ENCODE data around the gene KCNJ12.
"Not testable (repeated sequence)": the region's sequence is repeated elsewhere in the genome, so short reads cannot be mapped to it uniquely, and the experiment has no call there.

The KCNJ12 gene

GRCh38 chr17:21350495-21350894 lies 25.7 kb upstream of the KCNJ12 start:
- H3K9me3 ChIP-seq (ENCODE audit: insufficient read depth, low read length, severe bottlenecking); H2AFZ ChIP-seq (ENCODE audit: low read depth, low read length); H3K27me3 ChIP-seq (ENCODE audit: insufficient read depth, low read length, poor library complexity); H3K4me1 ChIP-seq (ENCODE audit: insufficient read depth, low read length); H3K4me3 ChIP-seq (ENCODE audit: low read depth in 1 of 2, low read length in 2 of 2); H3K36me3 ChIP-seq (ENCODE audit: insufficient read depth, low read length); ATAC-seq (ENCODE audit: insufficient read depth, low read depth); H3K79me2 ChIP-seq (ENCODE audit: insufficient read depth, low read length); H4K20me1 ChIP-seq (ENCODE audit: insufficient read depth, low read length); H3K27ac ChIP-seq (ENCODE audit: low read length); H3K4me2 ChIP-seq (ENCODE audit: insufficient read depth, low read length); DNase-seq; H3K9ac ChIP-seq (ENCODE audit: low read depth, low read length): not testable (repeated sequence)

- Histone ChIP-seq H3K9ac (ENCODE audit: low read depth, low read length) (no peak overlapping the region), H3K36me3 (ENCODE audit: insufficient read depth, low read length) (no peaks in the 10 kb centered on the region), H3K4me1 (ENCODE audit: insufficient read depth, low read length) (no peaks in the 10 kb centered on the region), H2AFZ (ENCODE audit: low read depth, low read length) (no peak overlapping the region), H3K79me2 (ENCODE audit: insufficient read depth, low read length) (no peaks in the 10 kb centered on the region), H3K9me3 (ENCODE audit: insufficient read depth, low read length, severe bottlenecking) (no peaks in the 10 kb centered on the region), H3K27me3 (ENCODE audit: insufficient read depth, low read length, poor library complexity) (no peaks in the 10 kb centered on the region), H3K27ac (ENCODE audit: low read length) (no peak overlapping the region), H3K4me3 (ENCODE audit: low read depth in 1 of 2, low read length in 2 of 2) (no peak overlapping the region), H3K4me2 (ENCODE audit: insufficient read depth, low read length) (no peak overlapping the region), H4K20me1 (ENCODE audit: insufficient read depth, low read length) (no peaks in the 10 kb centered on the region)
- TF ChIP-seq EZH2 (IDR thresholded peaks at IDR 0.05; ENCODE audit: borderline replicate concordance, low read depth, low read length, severe bottlenecking) = no peak
- TF ChIP-seq CTCF (IDR thresholded peaks at IDR 0.05; ENCODE audit: borderline replicate concordance, extremely low read depth, low read length, poor library complexity, severe bottlenecking) = no peak
- no peak for ATAC-seq (ENCODE audit: insufficient read depth, low read depth)
- DNase-seq = no peak
Measured at GRCh38 chr17:21351366-21352065, 24.6 kb upstream of the KCNJ12 start.

- ATAC-seq (ENCODE audit: insufficient read depth, low read depth) (no peak), DNase-seq (no peak)
- Histone ChIP-seq H3K36me3 (ENCODE audit: insufficient read depth, low read length) (no peaks in the 10 kb centered on the region), H3K4me3 (ENCODE audit: low read depth in 1 of 2, low read length in 2 of 2) (no peak overlapping the region), H3K9me3 (ENCODE audit: insufficient read depth, low read length, severe bottlenecking) (no peaks in the 10 kb centered on the region), H3K27me3 (ENCODE audit: insufficient read depth, low read length, poor library complexity) (no peaks in the 10 kb centered on the region), H3K79me2 (ENCODE audit: insufficient read depth, low read length) (no peaks in the 10 kb centered on the region), H4K20me1 (ENCODE audit: insufficient read depth, low read length) (no peaks in the 10 kb centered on the region), H3K4me1 (ENCODE audit: insufficient read depth, low read length) (no peaks in the 10 kb centered on the region), H3K27ac (ENCODE audit: low read length) (no peak overlapping the region), H2AFZ (ENCODE audit: low read depth, low read length) (no peak overlapping the region), H3K9ac (ENCODE audit: low read depth, low read length) (no peak overlapping the region), H3K4me2 (ENCODE audit: insufficient read depth, low read length) (no peak overlapping the region)
- TF ChIP-seq CTCF (IDR thresholded peaks at IDR 0.05; ENCODE audit: borderline replicate concordance, extremely low read depth, low read length, poor library complexity, severe bottlenecking) (no peak), EZH2 (IDR thresholded peaks at IDR 0.05; ENCODE audit: borderline replicate concordance, low read depth, low read length, severe bottlenecking) (no peak)
Measured at GRCh38 chr17:21352221-21352980, 23.8 kb upstream of the KCNJ12 start.

- no peak overlapping the region for H2AFZ ChIP-seq (ENCODE audit: low read depth, low read length)
- DNase-seq = no peak
- H4K20me1 ChIP-seq (ENCODE audit: insufficient read depth, low read length) = no peaks in the 10 kb centered on the region
- H3K27ac ChIP-seq (ENCODE audit: low read length) = no peak overlapping the region
- H3K79me2 ChIP-seq (ENCODE audit: insufficient read depth, low read length) = no peaks in the 10 kb centered on the region
- H3K9me3 ChIP-seq (ENCODE audit: insufficient read depth, low read length, severe bottlenecking) = no peaks in the 10 kb centered on the region
- TF ChIP-seq EZH2 (IDR thresholded peaks at IDR 0.05; ENCODE audit: borderline replicate concordance, low read depth, low read length, severe bottlenecking) = no peak
- no peak overlapping the region for H3K9ac ChIP-seq (ENCODE audit: low read depth, low read length)
- ATAC-seq (ENCODE audit: insufficient read depth, low read depth) = no peak
- H3K4me1 ChIP-seq (ENCODE audit: insufficient read depth, low read length) = no peaks in the 10 kb centered on the region
- H3K36me3 ChIP-seq (ENCODE audit: insufficient read depth, low read length) = no peaks in the 10 kb centered on the region
- H3K4me3 ChIP-seq (ENCODE audit: low read depth in 1 of 2, low read length in 2 of 2) = no peak overlapping the region
- H3K4me2 ChIP-seq (ENCODE audit: insufficient read depth, low read length) = no peak overlapping the region
- H3K27me3 ChIP-seq (ENCODE audit: insufficient read depth, low read length, poor library complexity) = no peaks in the 10 kb centered on the region
Measured at GRCh38 chr17:21352981-21353265, 23.2 kb upstream of the KCNJ12 start.
